A204.1 (cell line): Measurements from ENCODE around the gene CAMTA1.

Experiments
- FAIRE-seq: peaks from 2 replicates; lab custom pipeline; 2012; peaks lifted over from hg19 to GRCh38; lab: Jason Lieb, UNC

Gene CAMTA1

GRCh38 chr1:6981595-6981994 lies 196.3 kb downstream of the CAMTA1 start:
- FAIRE-seq, result no peak

GRCh38 chr1:6982443-6982842 lies 197.2 kb downstream of the CAMTA1 start:
- FAIRE-seq, result no peak

- FAIRE-seq, result no peak
These were observed 197.6 kb downstream of the CAMTA1 start for GRCh38 chr1:6982860-6983259.

GRCh38 chr1:6984536-6984935 lies 199.3 kb downstream of the CAMTA1 start:
- no peak for FAIRE-seq

- no peak for FAIRE-seq
These were observed 199.7 kb downstream of the CAMTA1 start for GRCh38 chr1:6984986-6985385.

GRCh38 chr1:6985549-6986276 lies 200.5 kb downstream of the CAMTA1 start:
- FAIRE-seq, result no peak

- no peak for FAIRE-seq
These were observed 201.0 kb downstream of the CAMTA1 start for GRCh38 chr1:6986281-6986680.

- FAIRE-seq, result no peak
These were observed 202.7 kb downstream of the CAMTA1 start for GRCh38 chr1:6987940-6988339.

GRCh38 chr1:6988796-6989195 lies 203.5 kb downstream of the CAMTA1 start:
- no peak for FAIRE-seq

- no peak for FAIRE-seq
These were observed 204.2 kb downstream of the CAMTA1 start for GRCh38 chr1:6989212-6990159.

- FAIRE-seq, result no peak
These were observed 206.0 kb downstream of the CAMTA1 start for GRCh38 chr1:6991266-6991665.

GRCh38 chr1:6995789-6996188 lies 210.5 kb downstream of the CAMTA1 start:
- FAIRE-seq, result no peak

GRCh38 chr1:6996371-6996770 lies 211.1 kb downstream of the CAMTA1 start:
- no peak for FAIRE-seq

- FAIRE-seq, result no peak
These were observed 211.6 kb downstream of the CAMTA1 start for GRCh38 chr1:6996866-6997265.

GRCh38 chr1:6998267-6998666 lies 213.0 kb downstream of the CAMTA1 start:
- FAIRE-seq, result no peak

- no peak for FAIRE-seq
These were observed 214.6 kb downstream of the CAMTA1 start for GRCh38 chr1:6999826-7000225.

- no peak for FAIRE-seq
These were observed 215.5 kb downstream of the CAMTA1 start for GRCh38 chr1:7000720-7001119.

GRCh38 chr1:7002728-7003127 lies 217.5 kb downstream of the CAMTA1 start:
- no peak for FAIRE-seq

GRCh38 chr1:7003676-7004075 lies 218.4 kb downstream of the CAMTA1 start:
- no peak for FAIRE-seq

GRCh38 chr1:7004181-7004580 lies 218.9 kb downstream of the CAMTA1 start:
- no peak for FAIRE-seq

- no peak for FAIRE-seq
These were observed 220.5 kb downstream of the CAMTA1 start for GRCh38 chr1:7005762-7006161.

- FAIRE-seq, result no peak
These were observed 222.0 kb downstream of the CAMTA1 start for GRCh38 chr1:7006996-7007871.
